ENCODE results near the gene UNC93A.

The UNC93A gene

GRCh38 chr6:167302074-167302473, 11.0 kb downstream of the UNC93A start:
- no peak overlapping the region for H2AFZ ChIP-seq (ENCODE audit: low read depth, low read length)

GRCh38 chr6:167302796-167303195, 11.7 kb downstream of the UNC93A start:
- Histone ChIP-seq H3K27me3 (ENCODE audit: insufficient read depth, low read length, poor library complexity) (no peaks in the 10 kb centered on the region), H3K27ac (ENCODE audit: low read length) (no peak overlapping the region), H4K20me1 (ENCODE audit: insufficient read depth, low read length) (no peaks in the 10 kb centered on the region), H3K36me3 (ENCODE audit: insufficient read depth, low read length) (no peaks in the 10 kb centered on the region), H3K4me2 (ENCODE audit: insufficient read depth, low read length) (no peak overlapping the region), H3K4me3 (ENCODE audit: low read depth in 1 of 2, low read length in 2 of 2) (no peak overlapping the region), H2AFZ (ENCODE audit: low read depth, low read length) (no peak overlapping the region), H3K9ac (ENCODE audit: low read depth, low read length) (no peak overlapping the region), H3K9me3 (ENCODE audit: insufficient read depth, low read length, severe bottlenecking) (no peaks in the 10 kb centered on the region), H3K4me1 (ENCODE audit: insufficient read depth, low read length) (no peaks in the 10 kb centered on the region), H3K79me2 (ENCODE audit: insufficient read depth, low read length) (no peaks in the 10 kb centered on the region)
- ATAC-seq (ENCODE audit: insufficient read depth, low read depth) (no peak), DNase-seq (no peak)
- no peak for TF ChIP-seq CTCF (IDR thresholded peaks at IDR 0.05; ENCODE audit: borderline replicate concordance, extremely low read depth, low read length, poor library complexity, severe bottlenecking)
- no peak for TF ChIP-seq EZH2 (IDR thresholded peaks at IDR 0.05; ENCODE audit: borderline replicate concordance, low read depth, low read length, severe bottlenecking)

More at GRCh38 chr6:167302074-167302473, 11.0 kb downstream of the UNC93A start:
- Histone ChIP-seq H3K27me3 (ENCODE audit: insufficient read depth, low read length, poor library complexity) (no peaks in the 10 kb centered on the region), H3K27ac (ENCODE audit: low read length) (no peak overlapping the region), H3K36me3 (ENCODE audit: insufficient read depth, low read length) (no peaks in the 10 kb centered on the region), H3K4me2 (ENCODE audit: insufficient read depth, low read length) (no peak overlapping the region), H4K20me1 (ENCODE audit: insufficient read depth, low read length) (no peaks in the 10 kb centered on the region), H3K4me1 (ENCODE audit: insufficient read depth, low read length) (no peaks in the 10 kb centered on the region), H3K4me3 (ENCODE audit: low read depth in 1 of 2, low read length in 2 of 2) (no peak overlapping the region), H3K79me2 (ENCODE audit: insufficient read depth, low read length) (no peaks in the 10 kb centered on the region), H3K9me3 (ENCODE audit: insufficient read depth, low read length, severe bottlenecking) (no peaks in the 10 kb centered on the region), H3K9ac (ENCODE audit: low read depth, low read length) (no peak overlapping the region)
- DNase-seq: no peak
- ATAC-seq (ENCODE audit: insufficient read depth, low read depth): no peak
- TF ChIP-seq EZH2 (IDR thresholded peaks at IDR 0.05; ENCODE audit: borderline replicate concordance, low read depth, low read length, severe bottlenecking) (no peak), CTCF (IDR thresholded peaks at IDR 0.05; ENCODE audit: borderline replicate concordance, extremely low read depth, low read length, poor library complexity, severe bottlenecking) (no peak)

GRCh38 chr6:167303675-167304625, 12.8 kb downstream of the UNC93A start:
- Histone ChIP-seq H3K4me1 (ENCODE audit: insufficient read depth, low read length) (no peaks in the 10 kb centered on the region), H3K4me3 (ENCODE audit: low read depth in 1 of 2, low read length in 2 of 2) (no peak overlapping the region)
- no peak for ATAC-seq (ENCODE audit: insufficient read depth, low read depth)

More at GRCh38 chr6:167303675-167304625, 12.8 kb downstream of the UNC93A start:
- H3K27ac ChIP-seq (ENCODE audit: low read length): no peak overlapping the region
- H3K27me3 ChIP-seq (ENCODE audit: insufficient read depth, low read length, poor library complexity): no peaks in the 10 kb centered on the region
- DNase-seq: no peak
- no peak overlapping the region for H3K4me2 ChIP-seq (ENCODE audit: insufficient read depth, low read length)
- no peaks in the 10 kb centered on the region for H3K9me3 ChIP-seq (ENCODE audit: insufficient read depth, low read length, severe bottlenecking)
- H3K79me2 ChIP-seq (ENCODE audit: insufficient read depth, low read length): no peaks in the 10 kb centered on the region
- H3K36me3 ChIP-seq (ENCODE audit: insufficient read depth, low read length): no peaks in the 10 kb centered on the region
- H3K9ac ChIP-seq (ENCODE audit: low read depth, low read length): no peak overlapping the region
- no peak overlapping the region for H2AFZ ChIP-seq (ENCODE audit: low read depth, low read length)
- H4K20me1 ChIP-seq (ENCODE audit: insufficient read depth, low read length): no peaks in the 10 kb centered on the region
- TF ChIP-seq EZH2 (IDR thresholded peaks at IDR 0.05; ENCODE audit: borderline replicate concordance, low read depth, low read length, severe bottlenecking) (no peak), CTCF (IDR thresholded peaks at IDR 0.05; ENCODE audit: borderline replicate concordance, extremely low read depth, low read length, poor library complexity, severe bottlenecking) (no peak)
